Mesenteric fat pad (tissue), 1 donor: ENCODE results near the gene PKP2. TPM values are rescaled to one million over a fixed set of nuclear protein-coding genes. Genes with fewer than 3 reads are reported as not detected.

Experiments
- DNase-seq: peaks from one replicate; pipeline ENCODE4 v3.0.0-alpha.2; 2020; ENCODE audit warnings: low spot score
- long read RNA-seq: library from polyadenylated mRNA; unstranded; transcript quantifications from one replicate; pipeline ENCODE4 v2.0.0, GENCODE V29; 2020
- total RNA-seq: library from RNA; stranded (reverse); fragmentation: NEBNext Ultra II Directional; extraction: Animal tissue kit (Norgen Biotek cat#: 25700); gene quantifications from one replicate; pipeline ENCODE4 v1.2.1, GENCODE V29; 2021
- donor health status: DM: yes; HTN: yes; CAD: no.

The PKP2 gene
- total RNA-seq = 1.00 TPM
- long read RNA-seq, partial matches to known transcripts = 1 of 1 reads
- long read RNA-seq, other reads (novel, unspliced or antisense) = 0 of 1 reads

- DNase-seq = no peak
Observed at GRCh38 chr12:32896432-32897280, at the start of gene PKP2. Gene PKP2, minus strand, starts transcription at chr12:32896777. Its CDS starts 46 bp downstream, at chr12:32896731.

- no peak for DNase-seq
Observed at GRCh38 chr12:32944195-32944594, 47.6 kb upstream of the PKP2 start.

GRCh38 chr12:32939801-32940200, 43.2 kb upstream of the PKP2 start:
- no peak for DNase-seq

GRCh38 chr12:32926963-32927362, 30.4 kb upstream of the PKP2 start:
- no peak for DNase-seq

- no peak for DNase-seq
Observed at GRCh38 chr12:32926356-32926755, 29.8 kb upstream of the PKP2 start.

GRCh38 chr12:32922546-32923297, 26.1 kb upstream of the PKP2 start:
- DNase-seq = no peak

GRCh38 chr12:32921397-32921796, 24.8 kb upstream of the PKP2 start:
- no peak for DNase-seq

GRCh38 chr12:32920506-32921085, 24.0 kb upstream of the PKP2 start:
- DNase-seq = no peak

- no peak for DNase-seq
Observed at GRCh38 chr12:32918890-32919801, 22.6 kb upstream of the PKP2 start.

GRCh38 chr12:32917094-32917611, 20.6 kb upstream of the PKP2 start:
- no peak for DNase-seq

- no peak for DNase-seq
Observed at GRCh38 chr12:32907898-32908476, 11.4 kb upstream of the PKP2 start.

GRCh38 chr12:32907166-32907565, 10.6 kb upstream of the PKP2 start:
- DNase-seq = no peak

- DNase-seq = no peak
Observed at GRCh38 chr12:32906399-32907165, 10.0 kb upstream of the PKP2 start.

GRCh38 chr12:32903763-32904162, 7.2 kb upstream of the PKP2 start:
- DNase-seq = no peak

GRCh38 chr12:32903318-32903717, 6.7 kb upstream of the PKP2 start:
- no peak for DNase-seq

GRCh38 chr12:32902287-32902997, 5.9 kb upstream of the PKP2 start:
- DNase-seq = no peak

GRCh38 chr12:32901553-32901952, 5.0 kb upstream of the PKP2 start:
- DNase-seq = no peak

- no peak for DNase-seq
Observed at GRCh38 chr12:32897687-32898573, 1.4 kb upstream of the PKP2 start.
